Neural progenitor cell (in vitro differentiated cells): ENCODE data around the gene PPM1H. TPM values are rescaled to one million over a fixed set of nuclear protein-coding genes. Genes with fewer than 3 reads are reported as not detected.

Experiments
- DNase-seq: peaks from one replicate; pipeline ENCODE4 v3.0.0-alpha.2; 2016; ENCODE audit warnings: low spot score
- H2AFZ ChIP-seq: fragments of 200-600 bp; sonication (generic); replicated peaks from 2 replicates; pipeline ENCODE4 v1.6.1; 2016; ENCODE audit warnings: antibody characterized with exemption
- H3F3A ChIP-seq: fragments of 200-600 bp; sonication (generic); 2 replicates; pipeline ENCODE4 v1.6.1; 2016; ENCODE audit warnings: antibody characterized with exemption, low read depth
- H3K27ac ChIP-seq: fragments of 200-600 bp; sonication (generic); 2 replicates; pipeline ENCODE4 v1.5.1; 2016; ENCODE audit warnings: mild to moderate bottlenecking
- H3K27me3 ChIP-seq: fragments of 200-600 bp; sonication (generic); 2 replicates; pipeline ENCODE4 v1.6.1; 2016; ENCODE audit warnings: mild to moderate bottlenecking, moderate library complexity
- H3K36me3 ChIP-seq: fragments of 200-600 bp; sonication (generic); 2 replicates; pipeline ENCODE4 v1.5.1; 2016
- H3K4me1 ChIP-seq: fragments of 200-600 bp; sonication (generic); 2 replicates; pipeline ENCODE4 v1.6.1; 2016; ENCODE audit warnings: mixed run types
- H3K4me2 ChIP-seq: fragments of 200-600 bp; sonication (generic); 2 replicates; pipeline ENCODE4 v1.6.1; 2016
- H3K4me3 ChIP-seq: fragments of 200-600 bp; sonication (generic); 2 replicates; pipeline ENCODE4 v1.5.1; 2016
- H3K79me2 ChIP-seq: fragments of 200-600 bp; sonication (generic); 2 replicates; pipeline ENCODE4 v1.6.1; 2016; ENCODE audit warnings: low read depth
- H3K9ac ChIP-seq: fragments of 200-600 bp; sonication (generic); 2 replicates; pipeline ENCODE4 v1.6.1; 2016
- H3K9me3 ChIP-seq: fragments of 200-600 bp; sonication (generic); 2 replicates; pipeline ENCODE4 v1.5.1; 2016; ENCODE audit warnings: low read depth
- H4K20me1 ChIP-seq: fragments of 200-600 bp; sonication (generic); 2 replicates; pipeline ENCODE4 v1.6.1; 2016; ENCODE audit warnings: low read depth
- H3K27ac Mint-ChIP-seq: 3 replicates; pipeline ENCODE4 v1.8.0; 2021; ENCODE audit warnings: mixed read lengths
- H3K27me3 Mint-ChIP-seq: 2 replicates; pipeline ENCODE4 v1.8.0; 2022; ENCODE audit warnings: low read depth, mild to moderate bottlenecking, inconsistent platforms, moderate library complexity, mixed read lengths; ENCODE audit not compliant: insufficient read depth
- H3K36me3 Mint-ChIP-seq: 3 replicates; pipeline ENCODE4 v1.8.0; 2021; ENCODE audit warnings: mixed read lengths
- H3K4me1 Mint-ChIP-seq: 3 replicates; pipeline ENCODE4 v1.8.0; 2021; ENCODE audit warnings: mixed read lengths
- H3K4me3 Mint-ChIP-seq: 3 replicates; pipeline ENCODE4 v1.8.0; 2021; ENCODE audit warnings: mild to moderate bottlenecking, moderate library complexity, mixed read lengths
- H3K9me3 Mint-ChIP-seq: 3 replicates; pipeline ENCODE4 v1.8.0; 2020; ENCODE audit warnings: mixed read lengths
- CTCF ChIP-seq: fragments of 200-600 bp; sonication (generic); IDR thresholded peaks from 2 replicates; pipeline ENCODE4 v1.5.1; 2017; ENCODE audit warnings: antibody characterized with exemption, mild to moderate bottlenecking
- EZH2 ChIP-seq: fragments of 200-600 bp; sonication (generic); IDR thresholded peaks from 2 replicates; pipeline ENCODE4 v1.6.1; 2017; ENCODE audit warnings: antibody characterized with exemption, mild to moderate bottlenecking, moderate library complexity
- EZH2phosphoT487 ChIP-seq: fragments of 200-600 bp; sonication (generic); IDR thresholded peaks from 2 replicates; pipeline ENCODE4 v1.6.1; 2017; ENCODE audit warnings: antibody characterized with exemption
- total RNA-seq: library from RNA; depleted of rRNA; stranded (reverse); fragments of >200 nt; gene quantifications from 2 replicates; pipeline ENCODE4 v1.2.3, GENCODE V29; 2015; ENCODE audit warnings: low replicate concordance

Gene PPM1H
- total RNA-seq, 1 donor from 2014 or later = 4.6 TPM

DNA sequence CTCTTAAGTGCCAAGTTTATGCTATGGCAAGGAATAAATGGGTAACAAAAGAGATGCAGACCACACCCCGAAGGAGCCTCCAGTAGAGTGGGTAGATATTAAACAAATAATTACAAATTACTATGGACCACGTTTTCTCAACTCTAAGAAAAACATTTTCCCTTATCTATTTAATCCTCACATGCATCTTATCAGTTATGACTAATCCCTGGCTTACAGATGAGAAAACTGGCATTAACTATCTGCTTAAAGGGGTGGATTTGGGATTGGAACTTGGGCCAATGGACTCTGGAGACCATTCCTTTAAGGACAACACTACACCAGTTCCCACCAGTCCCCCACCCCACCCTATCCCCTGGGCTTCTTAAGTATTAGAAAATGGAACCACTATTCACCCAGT is 26.3 kb downstream of the PPM1H start:
- H3K4me2 ChIP-seq = no peak overlapping the region
- Mint-ChIP-seq H3K4me1 (peaks cover 32% of the 10 kb centered on the region), H3K27ac (no peak overlapping the region), H3K27me3 (peaks cover 4% of the 10 kb centered on the region), H3K9me3 (no peaks in the 10 kb centered on the region), H3K36me3 (peaks cover 6% of the 10 kb centered on the region), H3K4me3 (no peak overlapping the region)
- no peaks in the 10 kb centered on the region for H3K79me2 ChIP-seq
- DNase-seq = no peak
- no peak overlapping the region for H3K9ac ChIP-seq
- H3F3A ChIP-seq = no peaks in the 10 kb centered on the region
- H3K4me3 ChIP-seq = no peak overlapping the region
- H2AFZ ChIP-seq = no peak overlapping the region
- no peaks in the 10 kb centered on the region for H4K20me1 ChIP-seq
- no peaks in the 10 kb centered on the region for H3K4me1 ChIP-seq
- H3K9me3 ChIP-seq = no peaks in the 10 kb centered on the region
- no peak overlapping the region for H3K27ac ChIP-seq
- TF ChIP-seq EZH2phosphoT487 (no peak), EZH2 (no peak), CTCF (no peak)
- no peaks in the 10 kb centered on the region for H3K36me3 ChIP-seq
- no peaks in the 10 kb centered on the region for H3K27me3 ChIP-seq

- H3K9me3 ChIP-seq = no peaks in the 10 kb centered on the region
- H3F3A ChIP-seq = no peaks in the 10 kb centered on the region
- no peaks in the 10 kb centered on the region for H3K27me3 ChIP-seq
- H3K27me3 Mint-ChIP-seq = peaks cover 4% of the 10 kb centered on the region
- peaks cover 37% of the 10 kb centered on the region for H3K4me1 Mint-ChIP-seq
- H3K4me2 ChIP-seq = no peak overlapping the region
- H3K36me3 Mint-ChIP-seq = peaks cover 1% of the 10 kb centered on the region
- no peak overlapping the region for H3K27ac Mint-ChIP-seq
- H3K4me3 ChIP-seq = no peak overlapping the region
- H3K9me3 Mint-ChIP-seq = no peaks in the 10 kb centered on the region
- no peaks in the 10 kb centered on the region for H3K36me3 ChIP-seq
- H2AFZ ChIP-seq = peak overlapping the region; percentile 77
- TF ChIP-seq EZH2 (no peak), CTCF (no peak), EZH2phosphoT487 (no peak)
- H4K20me1 ChIP-seq = no peaks in the 10 kb centered on the region
- DNase-seq = no peak
- H3K9ac ChIP-seq = no peak overlapping the region
- no peaks in the 10 kb centered on the region for H3K79me2 ChIP-seq
- no peak overlapping the region for H3K27ac ChIP-seq
- no peaks in the 10 kb centered on the region for H3K4me1 ChIP-seq
- no peak overlapping the region for H3K4me3 Mint-ChIP-seq
Measured at GRCh38 chr12:62907561-62907960, 27.4 kb downstream of the PPM1H start.

DNA sequence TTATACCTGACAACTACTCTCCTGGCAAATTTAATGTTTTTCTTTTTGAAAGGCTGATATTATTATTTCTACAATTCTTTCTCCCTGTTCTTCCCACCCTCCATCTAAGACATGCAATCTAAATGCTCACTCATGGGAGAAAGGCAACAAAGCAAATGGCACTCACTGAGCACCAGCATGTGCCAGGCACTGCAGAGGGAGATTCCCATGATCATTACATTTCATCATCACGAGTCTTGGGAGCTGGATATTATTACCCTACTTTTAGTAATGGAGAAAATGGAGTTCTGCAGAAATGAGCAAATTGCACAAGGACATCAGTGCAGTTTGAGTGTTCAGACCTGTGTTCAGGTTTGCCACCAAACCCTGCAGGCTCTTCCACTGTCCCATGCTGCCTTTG is 27.9 kb downstream of the PPM1H start:
- Histone ChIP-seq H3K4me1 (no peaks in the 10 kb centered on the region), H3K9ac (no peak overlapping the region), H3K27ac (no peak overlapping the region)

More for the DNA sequence above, 27.9 kb downstream of the PPM1H start:
- H3K4me2 ChIP-seq = no peak overlapping the region
- no peaks in the 10 kb centered on the region for H3K27me3 ChIP-seq
- Mint-ChIP-seq H3K4me3 (no peak overlapping the region), H3K36me3 (no peaks in the 10 kb centered on the region), H3K27ac (no peak overlapping the region), H3K4me1 (peaks cover 35% of the 10 kb centered on the region), H3K9me3 (no peaks in the 10 kb centered on the region), H3K27me3 (peaks cover 2% of the 10 kb centered on the region)
- H3K36me3 ChIP-seq = no peaks in the 10 kb centered on the region
- no peaks in the 10 kb centered on the region for H4K20me1 ChIP-seq
- H3K9me3 ChIP-seq = no peaks in the 10 kb centered on the region
- no peaks in the 10 kb centered on the region for H3K79me2 ChIP-seq
- TF ChIP-seq EZH2 = no peak
- no peak for TF ChIP-seq EZH2phosphoT487
- TF ChIP-seq CTCF = no peak
- DNase-seq = no peak
- no peak overlapping the region for H3K4me3 ChIP-seq
- peak overlapping the region; percentile 77 for H2AFZ ChIP-seq
- H3F3A ChIP-seq = no peaks in the 10 kb centered on the region
